GM18508 (cell line): ENCODE measurements around the gene SFMBT2.

Source experiments
- ATAC-seq: cut with Tn5 transposase; IDR thresholded peaks from one replicate; pipeline ENCODE4 v1.9.1; 2021; ENCODE audit warnings: moderate number of reproducible peaks; ENCODE audit not compliant: insufficient read depth, unreplicated experiment

SFMBT2 gene

GRCh38 chr10:7275761-7276440 is 134.9 kb downstream of the SFMBT2 start:
- ATAC-seq, result no peak

DNA sequence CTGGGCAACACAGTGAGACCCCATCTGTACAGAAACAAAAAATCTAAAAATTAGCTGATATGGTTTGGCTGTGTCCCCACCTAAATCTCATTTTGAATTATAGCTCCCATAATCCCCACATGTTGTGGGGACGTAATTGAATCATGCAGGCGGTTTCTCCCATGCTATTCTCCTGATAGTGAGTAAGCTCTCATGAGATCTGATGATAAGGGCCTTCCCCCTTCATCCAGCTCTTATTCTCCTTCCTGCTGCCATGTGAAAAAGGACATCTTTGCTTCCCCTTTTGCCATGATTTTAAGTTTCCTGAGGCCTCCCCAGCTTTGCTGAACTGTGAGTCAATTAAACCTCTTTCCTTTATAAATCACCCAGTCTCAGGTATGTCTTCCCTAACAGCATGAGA is 136.5 kb downstream of the SFMBT2 start:
- ATAC-seq, result no peak

DNA sequence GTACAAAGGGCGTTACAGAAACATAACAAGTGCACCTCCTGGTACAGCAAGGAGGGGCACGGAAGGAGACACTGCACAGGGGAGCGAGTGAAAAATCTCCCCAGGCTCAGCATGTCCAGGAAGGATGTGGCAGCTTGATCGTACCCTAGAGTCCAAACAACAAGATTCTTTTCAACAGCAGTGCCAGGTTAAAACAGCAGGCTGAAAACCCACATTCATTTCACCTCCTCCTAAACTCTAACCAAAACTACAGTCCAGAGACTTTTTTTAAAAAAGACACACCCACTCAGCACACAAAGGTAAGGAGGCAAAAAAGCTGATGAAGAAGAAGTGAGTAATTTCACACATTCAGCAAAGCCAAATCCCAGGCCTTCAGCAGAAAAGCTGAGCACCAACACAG is 138.8 kb downstream of the SFMBT2 start:
- ATAC-seq, result no peak

DNA sequence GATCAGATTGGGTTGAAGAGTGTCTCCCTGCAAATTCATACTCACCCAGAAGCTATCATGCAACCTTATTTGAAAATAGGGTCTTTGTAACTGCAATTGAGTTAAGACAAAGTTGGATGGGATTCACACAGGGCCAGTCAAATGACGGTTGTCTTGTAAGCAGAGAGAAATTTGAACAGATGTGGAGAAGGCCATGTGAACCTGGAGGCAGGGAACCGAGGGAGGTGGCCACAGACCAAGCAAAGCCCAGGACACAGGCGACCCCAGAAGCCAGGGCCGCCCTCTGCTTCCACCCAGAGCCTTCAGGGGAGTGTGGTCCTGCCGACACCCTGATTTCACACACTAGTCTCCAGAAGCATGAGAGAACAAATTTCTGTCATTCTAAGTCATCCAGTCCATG is 140.8 kb downstream of the SFMBT2 start:
- ATAC-seq, result no peak

DNA sequence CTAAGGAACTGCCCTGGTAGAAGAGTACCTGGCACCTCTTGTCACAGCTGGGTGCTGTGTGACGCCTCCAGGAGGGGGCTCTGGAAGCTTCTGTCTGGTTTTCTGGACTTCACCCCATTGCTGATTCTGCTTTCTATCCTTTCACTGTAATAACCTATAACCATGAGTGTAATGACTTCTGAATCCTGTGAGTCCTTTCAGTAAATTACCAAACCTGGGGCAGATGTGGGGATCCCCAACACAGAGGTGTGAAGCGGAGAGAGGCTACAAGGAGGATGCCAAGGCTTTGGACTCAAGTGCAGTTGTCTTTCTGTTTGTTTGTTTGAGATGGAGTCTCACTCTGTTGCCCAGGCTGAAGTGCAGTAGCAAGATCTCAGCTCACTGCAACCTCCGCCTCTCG is 143.7 kb downstream of the SFMBT2 start:
- ATAC-seq, result no peak

DNA sequence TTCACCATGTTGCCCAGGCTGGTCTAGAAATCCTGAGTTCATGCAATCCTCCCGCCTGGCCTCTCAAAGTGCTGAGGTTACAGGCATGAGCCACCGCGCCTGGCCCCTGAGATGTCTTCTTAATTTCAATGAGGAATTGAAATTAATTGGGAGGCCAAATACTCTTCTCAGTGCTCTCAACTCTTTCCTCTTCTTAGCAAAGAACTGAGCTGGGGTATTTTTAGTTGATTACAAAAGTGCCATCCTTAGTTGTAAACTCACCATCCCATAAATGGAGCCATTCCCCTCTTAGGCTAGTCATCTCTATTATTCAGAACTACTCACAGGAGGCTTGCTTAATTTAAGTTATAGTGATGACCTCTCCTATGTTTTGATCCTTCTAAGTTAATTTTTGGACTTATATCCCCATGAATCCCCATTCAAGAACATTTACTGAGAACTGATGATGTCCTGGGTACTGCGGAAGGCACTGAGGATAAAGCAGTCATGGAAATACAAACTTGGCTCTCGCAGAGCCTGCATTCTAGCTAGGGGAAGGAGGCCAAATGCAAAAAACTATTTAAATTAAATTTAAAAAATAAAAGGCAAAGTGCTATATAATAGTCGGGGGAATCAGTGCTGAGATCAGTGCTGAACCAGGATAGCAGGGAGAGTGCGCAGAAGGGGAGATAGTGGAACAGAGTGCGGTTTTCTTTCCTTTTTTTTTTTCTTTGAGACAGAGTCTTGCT is 145.3 kb downstream of the SFMBT2 start:
- no peak for ATAC-seq

DNA sequence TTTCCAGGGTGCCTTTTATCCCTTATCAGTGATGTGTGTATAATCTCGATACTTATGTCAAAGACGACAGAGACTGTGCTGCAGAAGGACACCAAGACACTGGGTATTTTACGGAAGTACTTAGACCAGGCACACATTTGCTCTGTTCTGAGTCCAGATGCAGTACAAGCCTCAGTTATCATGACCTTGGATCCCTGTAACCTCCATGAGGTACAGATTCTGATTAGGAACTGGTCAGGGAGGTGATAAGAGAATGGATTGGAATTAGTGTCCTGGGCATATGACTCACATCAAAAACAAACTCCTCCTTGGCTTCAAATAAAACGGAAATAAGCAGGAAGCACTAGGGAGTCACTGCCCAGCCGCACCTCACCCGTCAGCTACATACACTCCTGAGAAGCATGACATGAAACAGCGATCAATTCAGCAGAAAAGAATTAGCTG is 146.5 kb downstream of the SFMBT2 start:
- no peak for ATAC-seq

GRCh38 chr10:7263616-7264015 is 147.2 kb downstream of the SFMBT2 start:
- no peak for ATAC-seq

DNA sequence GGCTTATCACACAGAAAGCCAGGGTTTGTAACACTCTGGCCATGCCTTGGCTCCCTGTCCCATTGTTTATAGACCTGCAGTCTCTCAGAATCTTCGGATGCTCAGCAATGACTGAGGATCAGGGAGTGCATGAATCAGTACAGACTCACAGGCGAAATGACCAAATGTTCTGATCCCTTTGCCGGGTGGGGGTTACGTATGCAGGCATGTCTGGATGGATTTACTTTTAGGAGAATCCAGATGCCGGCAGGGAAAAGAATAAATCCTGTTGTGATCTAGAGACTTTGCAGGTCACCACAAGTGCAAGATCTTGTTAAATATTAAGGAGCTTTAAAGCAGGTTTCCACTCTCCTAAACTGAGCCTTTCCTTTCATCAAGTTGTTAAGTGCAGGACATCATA is 149.5 kb downstream of the SFMBT2 start:
- ATAC-seq, result no peak

DNA sequence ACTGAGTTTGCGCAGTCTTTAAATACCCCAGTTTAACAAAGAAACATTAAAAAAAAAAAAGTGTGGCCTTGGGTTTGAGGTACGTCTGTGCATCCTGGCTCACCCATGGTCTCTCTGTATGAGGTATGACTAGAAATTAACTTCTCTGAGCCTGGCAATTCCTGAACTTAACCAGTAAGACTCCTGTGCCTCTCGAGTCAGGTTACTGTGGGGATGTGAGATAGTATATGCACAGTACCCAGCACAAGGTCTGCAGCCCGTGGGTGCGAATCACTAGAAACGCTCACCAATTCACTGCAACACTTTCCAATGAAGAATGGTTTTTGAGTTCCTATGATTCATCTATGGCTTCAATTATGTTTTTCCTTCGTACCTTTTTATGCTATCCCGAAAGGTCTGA is 149.9 kb downstream of the SFMBT2 start:
- ATAC-seq, result no peak

- ATAC-seq, result peak; percentile 73
Measured at GRCh38 chr10:7260412-7260900, 150.4 kb downstream of the SFMBT2 start.

DNA sequence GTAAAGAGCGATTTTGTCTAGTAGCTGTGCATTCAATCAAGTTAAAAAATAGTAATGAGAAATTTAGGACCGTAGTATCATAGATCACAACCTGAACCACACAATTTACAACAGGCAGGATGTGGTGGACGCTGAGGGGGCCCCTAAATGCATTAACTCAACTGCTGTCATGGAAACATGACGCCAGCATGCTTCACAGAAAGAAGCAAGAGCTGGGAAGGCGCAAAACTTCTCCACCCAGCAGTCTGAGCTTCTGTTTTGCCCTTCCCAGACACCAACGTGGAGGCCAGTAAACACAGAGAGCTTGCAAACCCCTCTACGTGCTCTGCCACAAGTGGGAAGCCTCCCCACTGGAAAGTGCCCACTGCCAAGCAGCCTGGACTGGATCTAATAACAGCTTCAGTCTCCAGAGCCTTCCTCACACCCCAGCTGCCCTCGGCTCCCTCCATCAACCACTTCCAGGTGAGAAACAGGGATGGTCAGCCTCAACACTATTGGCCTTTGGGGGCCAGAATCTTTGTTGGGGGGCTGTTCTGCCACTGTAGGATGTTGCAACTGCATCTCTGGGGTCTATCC is 151.8 kb downstream of the SFMBT2 start:
- ATAC-seq, result peak; percentile 47

DNA sequence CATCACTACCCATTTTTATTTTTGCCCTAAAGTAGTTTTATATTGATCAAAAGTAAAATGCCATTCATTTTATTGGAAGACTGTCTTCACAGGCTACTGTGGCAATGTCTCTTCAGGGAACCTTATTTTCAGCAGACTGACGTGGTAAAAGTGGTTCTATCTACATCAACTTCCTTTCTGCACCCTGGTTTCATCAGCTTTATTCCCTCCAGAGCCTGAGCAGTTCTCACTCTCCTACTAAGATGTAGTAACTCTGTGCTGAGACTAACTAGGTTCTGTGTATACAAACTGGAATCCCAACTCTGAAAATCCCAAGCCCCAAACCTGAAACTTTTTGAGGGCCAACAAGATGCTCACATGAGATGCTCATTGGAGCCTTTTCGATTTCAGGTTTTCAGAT is 155.3 kb downstream of the SFMBT2 start:
- no peak for ATAC-seq

GRCh38 chr10:7251696-7252465 is 159.0 kb downstream of the SFMBT2 start:
- no peak for ATAC-seq

DNA sequence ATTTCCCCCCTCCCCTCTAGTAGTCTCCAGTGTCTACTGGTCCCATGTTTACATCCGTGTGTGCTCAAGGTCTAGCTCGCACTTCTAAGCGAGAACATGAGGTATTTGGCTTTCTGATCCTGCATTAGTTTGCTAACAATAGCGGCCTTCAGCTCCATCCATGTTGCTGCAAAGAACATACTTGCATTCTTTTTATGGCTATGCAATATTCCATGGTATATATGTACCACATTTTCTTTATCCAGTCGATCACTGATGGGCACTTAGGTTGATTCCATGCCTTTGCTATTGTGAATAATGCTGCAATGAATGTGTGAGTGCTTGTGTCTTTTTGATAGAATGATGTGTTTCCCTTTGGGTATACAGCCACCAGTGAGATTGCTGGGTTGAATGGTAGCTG is 160.6 kb downstream of the SFMBT2 start:
- no peak for ATAC-seq

DNA sequence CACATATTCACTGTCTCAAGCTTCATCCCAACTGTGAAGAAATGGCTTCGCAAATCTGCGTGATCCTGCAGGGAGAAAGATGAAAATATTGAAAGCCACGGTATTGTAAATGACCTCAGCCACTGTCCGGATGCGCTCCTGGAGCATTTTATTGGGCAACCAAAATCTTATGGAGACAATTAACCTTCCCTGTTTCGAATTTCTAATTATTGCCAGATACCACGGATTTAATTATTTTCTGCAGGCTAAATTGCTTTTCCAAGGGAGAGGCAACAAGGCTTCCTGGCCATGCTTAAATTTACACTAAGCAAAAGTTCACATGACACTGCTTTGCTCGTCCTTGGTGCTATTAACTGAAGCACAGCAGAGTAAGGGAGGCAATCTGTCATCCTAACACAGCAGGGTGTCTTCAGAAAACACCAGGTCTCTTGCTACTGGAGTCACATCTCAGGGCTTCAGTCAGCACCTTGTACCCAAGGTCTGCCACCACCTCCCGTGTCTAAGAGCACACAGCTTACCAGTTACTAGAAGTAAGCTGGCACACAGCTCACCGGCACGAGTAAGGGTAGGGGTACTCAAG is 162.2 kb downstream of the SFMBT2 start:
- ATAC-seq, result no peak

GRCh38 chr10:7248148-7248547 is 162.7 kb downstream of the SFMBT2 start:
- ATAC-seq, result no peak

DNA sequence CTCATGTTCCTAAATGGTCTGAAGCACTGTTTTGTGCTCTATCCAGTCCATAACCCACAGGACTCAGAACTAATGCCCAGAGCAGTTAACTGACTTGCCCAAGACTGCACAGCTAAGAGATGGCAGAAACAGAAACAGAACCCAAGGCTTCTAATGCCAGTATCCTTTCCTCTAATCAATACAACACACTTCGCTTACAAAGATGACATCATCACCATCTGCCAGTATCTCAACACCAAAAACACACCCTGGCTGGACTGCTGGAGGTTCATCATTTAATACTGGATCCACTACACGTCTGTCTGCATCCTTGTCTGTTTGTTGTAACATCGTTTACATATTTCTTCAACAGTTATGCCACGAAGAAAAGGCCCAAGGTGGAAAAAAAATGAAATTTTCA is 165.3 kb downstream of the SFMBT2 start:
- ATAC-seq, result no peak

DNA sequence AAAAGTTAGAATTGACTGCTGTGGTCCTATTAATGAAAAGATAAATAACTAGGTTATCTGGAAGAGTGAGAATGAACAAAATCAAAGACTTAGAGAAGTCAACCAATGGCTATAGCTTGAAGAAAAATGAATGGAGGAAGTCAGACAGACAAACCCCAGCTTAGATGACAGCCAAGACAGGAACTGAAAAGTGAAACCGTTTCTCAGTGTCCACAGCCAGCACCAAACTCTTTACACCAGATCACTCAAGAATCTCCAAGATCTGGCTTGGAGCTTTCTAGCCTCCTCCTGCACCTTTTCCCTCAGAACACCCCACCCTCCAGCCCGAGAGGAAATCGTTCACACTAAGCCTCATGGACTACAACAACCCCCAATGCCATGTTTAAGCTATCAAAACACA is 167.0 kb downstream of the SFMBT2 start:
- peak; percentile 68 for ATAC-seq

GRCh38 chr10:7243139-7243538 is 167.7 kb downstream of the SFMBT2 start:
- ATAC-seq, result no peak
